Dendritic cell treated with granulocyte-macrophage colony-stimulating factor and Interleukin-4, amounts not matched to agents 40 ng/mL and 50 ng/mL, for 4 days (primary cell): Measurements from ENCODE around the gene SET.
A peak's percentile ranks its signal among the peaks of the same experiment; 100 is the strongest.
"Not testable (repeated sequence)": the region's sequence is repeated elsewhere in the genome, so short reads cannot be mapped to it uniquely, and the experiment has no call there.

Experiments used
- H3K27ac Mint-ChIP-seq: one replicate; pipeline ENCODE4 v1.8.0; 2022; ENCODE audit warnings: mild to moderate bottlenecking, mixed read lengths
- H3K27me3 Mint-ChIP-seq: one replicate; pipeline ENCODE4 v1.8.0; 2022; ENCODE audit warnings: mild to moderate bottlenecking, mixed read lengths
- H3K36me3 Mint-ChIP-seq: one replicate; pipeline ENCODE4 v1.8.0; 2022; ENCODE audit warnings: low read depth, mixed read lengths
- H3K4me1 Mint-ChIP-seq: one replicate; pipeline ENCODE4 v1.8.0; 2022; ENCODE audit warnings: low read depth, mixed read lengths
- H3K4me3 Mint-ChIP-seq: one replicate; pipeline ENCODE4 v1.8.0; 2022; ENCODE audit warnings: mild to moderate bottlenecking, moderate library complexity, mixed read lengths
- H3K9me3 Mint-ChIP-seq: one replicate; pipeline ENCODE4 v1.8.0; 2022; ENCODE audit warnings: mixed read lengths
- intact Hi-C: fragments of 100-400 bp; cut with micrococcal nuclease; formaldehyde crosslinking; loops from one replicate; pipeline ENCODE4 v1.15.0; 2022

Gene SET

DNA sequence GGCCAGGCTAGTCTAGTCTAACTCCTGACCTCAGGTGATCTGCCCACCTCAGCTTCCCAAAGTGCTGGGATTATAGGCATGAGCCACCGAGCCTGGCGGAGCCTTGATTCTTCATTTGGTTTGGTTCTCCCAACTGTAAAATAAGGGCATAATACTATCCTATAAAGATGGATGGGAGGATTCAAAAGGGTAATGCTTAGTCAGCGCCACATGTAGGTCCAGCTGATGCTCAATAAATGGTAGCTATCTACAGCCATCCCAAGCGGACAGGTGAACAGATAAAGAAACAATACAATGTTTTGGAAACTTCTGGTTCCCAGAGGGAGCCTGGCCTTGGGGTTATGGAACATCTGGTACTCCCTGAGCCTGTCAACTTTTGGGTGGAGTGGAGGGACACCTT lies 13.6 kb upstream of the SET start:
- intact Hi-C loops, result no loop called here
- Mint-ChIP-seq H3K27ac (no peak overlapping the region), H3K36me3 (peaks cover 48% of the 10 kb centered on the region), H3K4me3 (no peak overlapping the region), H3K9me3 (no peaks in the 10 kb centered on the region), H3K27me3 (no peaks in the 10 kb centered on the region), H3K4me1 (no peaks in the 10 kb centered on the region)

DNA sequence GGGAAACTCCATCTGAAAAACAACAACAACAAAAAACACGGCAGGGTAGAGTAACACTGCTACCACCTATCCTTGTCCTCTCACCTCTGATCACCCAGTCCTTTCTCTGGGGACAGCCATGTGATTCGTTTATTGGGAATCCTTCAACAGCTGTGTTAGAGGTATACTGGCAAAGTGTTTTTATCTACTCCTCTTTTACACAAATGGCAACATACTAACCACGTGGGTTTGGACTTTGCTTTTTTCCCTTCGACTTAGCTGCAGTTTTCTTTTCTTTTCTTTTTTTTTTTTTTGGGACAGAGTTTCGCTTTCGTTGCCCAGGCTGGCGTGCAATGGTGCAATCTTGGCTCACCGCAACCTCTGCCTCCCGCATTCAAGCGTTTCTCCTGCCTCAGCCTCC lies 11.2 kb upstream of the SET start:
- Mint-ChIP-seq H3K4me1 (peaks cover 5% of the 10 kb centered on the region), H3K9me3 (no peaks in the 10 kb centered on the region), H3K27ac (no peak overlapping the region), H3K27me3 (no peaks in the 10 kb centered on the region), H3K4me3 (no peak overlapping the region), H3K36me3 (peaks cover 40% of the 10 kb centered on the region)
- intact Hi-C loops, result loop anchor here (1.0 kb wide), 1 partner anchor 41 kb away; no protein-coding TSS in a partner anchor

DNA sequence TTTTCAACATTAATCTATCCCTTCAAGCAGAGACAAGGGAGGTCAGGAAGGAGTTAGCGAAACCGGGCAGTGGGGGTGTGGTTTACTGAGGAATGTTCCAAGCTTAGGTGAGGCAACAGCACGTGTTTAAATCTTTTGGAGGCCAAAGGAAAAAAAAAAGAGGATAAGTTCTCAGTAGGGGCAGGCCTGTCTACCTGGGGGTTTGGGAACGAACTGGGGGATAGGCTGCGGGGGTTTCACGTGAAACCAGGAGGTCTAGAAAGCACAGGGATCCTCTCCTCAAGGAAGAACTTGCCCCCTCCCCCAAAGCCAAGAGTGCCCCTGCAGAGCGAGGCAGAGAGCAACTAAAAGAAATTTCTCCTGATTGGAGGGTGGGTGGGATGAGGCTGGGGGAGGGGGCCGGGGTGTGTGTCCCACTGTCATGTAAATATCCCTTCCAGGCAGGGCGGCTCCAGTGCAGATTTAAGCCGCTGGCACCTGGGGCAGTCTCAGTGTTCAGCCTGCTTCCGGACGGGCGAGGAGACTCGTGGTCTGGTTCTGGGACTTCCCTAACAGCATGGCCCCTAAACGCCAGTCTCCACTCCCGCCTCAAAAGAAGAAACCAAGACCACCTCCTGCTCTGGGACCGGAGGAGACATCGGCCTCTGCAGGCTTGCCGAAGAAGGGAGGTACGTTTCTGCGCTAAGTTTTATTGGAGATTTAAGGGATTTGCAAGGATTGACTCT lies 5.5 kb upstream of the SET start:
- Mint-ChIP-seq H3K27me3 (no peaks in the 10 kb centered on the region), H3K9me3 (no peaks in the 10 kb centered on the region), H3K36me3 (peaks cover 36% of the 10 kb centered on the region), H3K4me1 (peaks cover 51% of the 10 kb centered on the region), H3K4me3 (peak overlapping the region; percentile 96), H3K27ac (peak overlapping the region; percentile 96)
- intact Hi-C loops, result no loop called here

DNA sequence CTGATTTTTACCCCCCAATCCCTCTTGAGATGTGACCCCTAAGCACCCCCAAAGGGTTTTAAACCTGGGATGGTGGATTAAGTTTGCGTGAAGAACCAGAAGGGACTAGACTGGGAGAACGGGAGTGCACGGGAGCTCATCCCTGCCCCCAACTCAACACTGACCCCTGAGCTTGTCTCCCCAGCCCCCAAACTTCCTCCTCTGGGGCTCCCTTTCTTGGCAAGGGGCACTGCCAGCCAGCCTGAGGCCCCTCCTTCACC lies 5.0 kb upstream of the SET start:
- intact Hi-C loops, result no loop called here
- peak overlapping the region; percentile 96 for H3K4me3 Mint-ChIP-seq
- H3K9me3 Mint-ChIP-seq, result no peaks in the 10 kb centered on the region
- peak overlapping the region; percentile 96 for H3K27ac Mint-ChIP-seq
- H3K27me3 Mint-ChIP-seq, result no peaks in the 10 kb centered on the region
- H3K36me3 Mint-ChIP-seq, result peaks cover 33% of the 10 kb centered on the region
- peaks cover 52% of the 10 kb centered on the region for H3K4me1 Mint-ChIP-seq

DNA sequence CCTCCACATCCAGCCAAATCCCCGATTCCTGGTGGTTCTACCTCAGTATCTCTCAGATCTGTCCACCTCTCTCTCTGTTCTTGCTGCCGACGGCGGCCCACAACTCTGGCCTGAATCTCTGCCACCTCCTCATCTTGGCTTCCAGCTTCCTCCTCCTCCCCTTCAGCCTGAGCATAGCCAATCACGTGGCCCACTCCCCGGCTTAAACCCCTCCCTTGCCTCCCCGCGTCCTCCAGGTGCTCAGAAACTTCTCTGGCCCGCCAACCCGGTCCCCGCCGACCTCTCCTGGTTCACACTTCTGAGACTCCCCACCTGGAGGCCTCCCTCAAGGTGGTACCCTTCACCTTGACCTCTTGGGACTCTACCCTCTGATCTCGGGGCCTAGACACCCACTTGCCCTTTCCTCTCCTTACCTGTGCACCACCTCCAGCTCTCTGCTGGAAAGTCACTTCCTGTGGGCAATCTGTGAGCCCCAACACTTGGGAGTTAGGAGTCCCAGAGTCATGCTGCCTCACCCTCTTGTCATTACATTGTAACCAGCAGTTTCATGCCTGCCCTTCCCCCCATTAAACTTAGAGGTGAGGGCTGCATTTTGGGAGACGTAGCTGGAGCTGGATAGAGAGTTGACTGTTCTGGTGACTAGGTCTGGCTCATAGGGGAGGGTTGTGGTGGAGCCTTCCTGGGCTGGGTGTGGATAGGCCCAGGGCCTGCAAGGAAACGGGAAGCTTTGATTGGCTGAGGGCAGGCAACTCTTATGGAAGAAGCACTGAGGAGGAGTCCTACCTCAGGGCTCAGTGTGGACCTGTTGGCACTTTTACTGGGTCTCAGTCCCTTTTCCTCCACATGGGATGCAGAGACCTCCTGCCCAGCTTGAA lies 4.5 kb upstream of the SET start:
- Mint-ChIP-seq H3K9me3 (no peaks in the 10 kb centered on the region), H3K4me3 (peak overlapping the region; percentile 96), H3K36me3 (peaks cover 33% of the 10 kb centered on the region), H3K27me3 (no peaks in the 10 kb centered on the region), H3K27ac (peak overlapping the region; percentile 96), H3K4me1 (peaks cover 52% of the 10 kb centered on the region)
- intact Hi-C loops, result no loop called here

DNA sequence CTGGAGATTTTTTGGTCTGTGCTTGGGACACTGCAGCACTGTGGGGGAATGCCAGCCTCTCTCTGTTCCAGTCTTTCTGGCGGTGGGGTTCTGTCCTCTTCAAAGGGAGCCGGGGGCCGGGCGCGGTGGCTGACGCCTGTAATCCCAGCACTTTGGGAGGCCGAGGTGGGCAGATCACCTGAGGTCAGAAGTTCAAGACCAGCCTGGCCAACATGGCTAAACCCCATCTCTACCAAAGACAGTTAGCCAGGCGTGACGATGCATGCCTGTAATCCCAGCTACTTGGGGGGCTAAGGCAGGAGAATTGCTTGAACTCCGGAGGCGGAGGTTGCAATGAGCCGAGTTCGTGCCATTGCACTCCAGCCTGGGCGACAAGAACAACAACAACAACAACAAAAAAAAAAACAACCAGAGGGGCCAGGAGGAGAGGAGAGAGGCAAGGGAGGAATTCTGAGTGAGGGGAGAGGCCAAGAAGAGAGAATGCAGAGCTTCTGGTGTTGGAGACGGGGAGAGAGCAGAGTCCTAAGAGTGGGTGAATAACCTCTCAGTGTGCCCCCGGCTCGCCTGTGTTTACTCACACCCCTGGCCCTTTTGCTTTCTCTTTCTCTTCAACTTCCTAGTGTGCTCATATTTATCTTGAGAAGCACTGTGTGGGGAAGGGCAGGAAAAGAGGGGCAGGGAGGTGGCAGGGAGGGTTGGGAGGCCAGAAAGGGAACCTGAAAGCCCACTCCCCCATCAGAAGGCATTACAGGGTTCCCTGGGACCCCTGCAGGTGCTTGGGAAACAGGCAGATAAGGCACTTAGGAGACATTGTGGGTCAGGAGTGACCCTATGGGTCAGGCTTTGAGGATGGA lies 3.2 kb upstream of the SET start:
- no peaks in the 10 kb centered on the region for H3K9me3 Mint-ChIP-seq
- intact Hi-C loops, result no loop called here
- H3K36me3 Mint-ChIP-seq, result peaks cover 40% of the 10 kb centered on the region
- H3K27ac Mint-ChIP-seq, result peak overlapping the region; percentile 96
- peak overlapping the region; percentile 96 for H3K4me3 Mint-ChIP-seq
- no peaks in the 10 kb centered on the region for H3K27me3 Mint-ChIP-seq
- peaks cover 58% of the 10 kb centered on the region for H3K4me1 Mint-ChIP-seq

DNA sequence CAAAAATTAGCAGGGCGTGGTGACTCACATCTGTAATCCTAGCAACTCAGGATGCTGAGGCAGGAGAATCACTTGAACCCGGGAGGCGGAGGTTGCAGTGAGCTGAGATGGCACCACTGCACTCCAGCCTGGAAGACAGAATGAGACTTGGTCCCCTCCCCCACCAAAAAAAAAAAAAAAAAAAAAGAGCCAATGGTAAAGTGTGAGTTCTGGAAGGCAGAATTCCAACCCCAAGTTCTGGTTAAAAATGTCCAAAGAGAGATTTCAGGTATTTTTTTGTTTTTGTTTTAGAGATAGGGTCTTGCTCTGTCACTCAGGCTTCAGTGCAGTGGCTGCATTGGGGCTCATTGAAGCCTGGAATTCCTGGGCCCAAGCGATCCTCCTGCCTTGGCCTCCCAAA lies 1.6 kb upstream of the SET start:
- Mint-ChIP-seq H3K36me3 (peaks cover 54% of the 10 kb centered on the region), H3K4me1 (peaks cover 61% of the 10 kb centered on the region), H3K27ac (peak overlapping the region; percentile 86), H3K4me3 (no peak overlapping the region), H3K27me3 (no peaks in the 10 kb centered on the region), H3K9me3 (no peaks in the 10 kb centered on the region)
- intact Hi-C loops, result no loop called here

DNA sequence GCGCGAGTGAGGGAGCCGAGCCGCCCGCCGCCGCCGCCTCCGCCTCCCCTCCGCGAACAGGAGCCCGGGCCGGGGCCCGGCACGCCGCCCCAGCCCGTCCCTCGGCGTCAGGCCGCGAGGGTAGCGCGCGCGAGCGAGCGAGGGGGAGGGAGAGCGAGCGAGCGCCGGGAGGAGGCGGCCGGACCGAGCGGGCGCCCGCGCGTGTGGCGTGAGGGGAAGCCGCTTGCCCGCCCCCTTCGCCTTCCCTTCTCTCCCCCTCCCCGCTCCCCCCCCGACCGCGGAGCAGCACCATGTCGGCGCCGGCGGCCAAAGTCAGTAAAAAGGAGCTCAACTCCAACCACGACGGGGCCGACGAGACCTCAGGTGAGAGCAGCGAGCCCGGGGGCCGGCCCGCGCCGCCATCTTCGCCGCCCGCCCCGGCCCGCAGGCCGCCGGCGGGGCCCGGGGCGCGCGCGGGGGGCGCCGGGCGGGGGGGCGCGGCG lies 312 bp downstream of the SET start:
- Mint-ChIP-seq H3K4me1 (peaks cover 53% of the 10 kb centered on the region), H3K4me3 (peak overlapping the region; percentile 67), H3K9me3 (no peaks in the 10 kb centered on the region), H3K27me3 (no peaks in the 10 kb centered on the region), H3K36me3 (peaks cover 58% of the 10 kb centered on the region), H3K27ac (peak overlapping the region; percentile 86)
- intact Hi-C loops, result loop anchor here (1.0 to 2.0 kb wide), 2 partner anchors 13 to 33 kb away; partner anchors contain the start of genes DYNC2I2 and PKN3

DNA sequence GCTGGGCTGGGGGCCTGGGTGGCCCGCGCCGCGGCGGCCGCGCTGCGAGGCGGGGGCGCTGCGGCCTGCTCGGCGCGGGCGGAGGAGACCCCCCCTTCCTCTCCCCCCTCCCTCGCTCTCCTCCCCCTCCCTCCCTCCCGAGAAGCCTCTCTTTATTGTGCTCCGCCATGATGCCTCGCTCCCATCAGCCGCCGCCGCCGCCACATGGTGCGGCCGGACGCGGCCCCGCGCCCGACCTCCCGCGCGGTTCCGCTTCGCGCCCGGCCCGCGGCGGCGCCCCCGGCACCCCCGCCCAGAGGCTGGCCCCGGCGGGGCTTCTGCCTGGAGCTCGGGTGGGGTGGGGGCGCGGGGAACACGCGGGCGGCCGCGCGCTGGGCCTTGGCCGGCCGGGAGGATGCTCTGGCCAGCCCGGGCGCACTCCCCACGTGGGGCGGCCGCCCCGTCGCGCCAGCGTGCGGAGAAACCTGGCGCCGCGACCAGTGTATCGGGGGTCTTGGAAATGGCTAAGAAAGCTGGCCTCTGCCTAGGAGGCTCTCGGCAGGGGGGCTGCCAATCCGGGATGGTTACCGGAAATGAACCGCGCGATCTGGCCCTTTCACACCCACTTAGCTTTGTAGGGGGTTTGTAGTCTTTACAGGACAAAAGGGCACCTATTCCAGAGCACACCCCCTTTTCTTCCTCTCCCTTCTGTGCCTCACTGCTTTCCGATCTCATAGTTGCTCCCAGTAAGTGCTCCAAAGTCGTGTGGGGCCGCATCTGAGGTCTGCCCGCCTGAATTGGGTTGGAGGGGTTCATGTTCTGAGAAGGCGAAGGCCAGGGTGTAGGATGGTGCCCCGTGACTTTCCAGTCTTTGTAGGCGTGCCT lies 1.0 kb downstream of the SET start:
- Mint-ChIP-seq H3K27me3 (no peaks in the 10 kb centered on the region), H3K4me3 (peak overlapping the region; percentile 90), H3K4me1 (peaks cover 46% of the 10 kb centered on the region), H3K36me3 (peaks cover 60% of the 10 kb centered on the region), H3K9me3 (no peaks in the 10 kb centered on the region), H3K27ac (peak overlapping the region; percentile 72)
- intact Hi-C loops, result loop anchor here (1.0 to 2.0 kb wide), 2 partner anchors 12 to 33 kb away; partner anchors contain the start of genes DYNC2I2 and PKN3

DNA sequence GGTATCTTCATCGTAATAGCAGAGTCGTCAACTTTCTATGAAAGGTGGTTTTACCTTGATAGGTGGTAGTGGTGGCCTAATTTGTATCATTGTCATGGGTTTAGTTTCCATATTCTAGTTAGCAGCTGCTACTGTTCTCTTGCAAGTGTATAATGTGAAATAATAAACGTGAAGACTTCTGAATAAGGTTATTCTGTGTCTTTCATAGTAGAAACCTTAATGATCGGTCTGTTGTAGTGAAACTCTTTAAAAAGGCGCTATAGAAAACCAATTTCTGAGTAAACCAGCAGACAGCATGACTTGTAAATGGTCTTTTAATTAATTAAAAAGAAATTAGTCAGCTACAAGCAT lies 1.6 kb downstream of the SET start:
- H3K9me3 Mint-ChIP-seq, result no peaks in the 10 kb centered on the region
- H3K4me1 Mint-ChIP-seq, result peaks cover 39% of the 10 kb centered on the region
- intact Hi-C loops, result no loop called here
- H3K4me3 Mint-ChIP-seq, result peak overlapping the region; percentile 90
- H3K27me3 Mint-ChIP-seq, result no peaks in the 10 kb centered on the region
- H3K36me3 Mint-ChIP-seq, result peaks cover 63% of the 10 kb centered on the region
- H3K27ac Mint-ChIP-seq, result peak overlapping the region; percentile 72

DNA sequence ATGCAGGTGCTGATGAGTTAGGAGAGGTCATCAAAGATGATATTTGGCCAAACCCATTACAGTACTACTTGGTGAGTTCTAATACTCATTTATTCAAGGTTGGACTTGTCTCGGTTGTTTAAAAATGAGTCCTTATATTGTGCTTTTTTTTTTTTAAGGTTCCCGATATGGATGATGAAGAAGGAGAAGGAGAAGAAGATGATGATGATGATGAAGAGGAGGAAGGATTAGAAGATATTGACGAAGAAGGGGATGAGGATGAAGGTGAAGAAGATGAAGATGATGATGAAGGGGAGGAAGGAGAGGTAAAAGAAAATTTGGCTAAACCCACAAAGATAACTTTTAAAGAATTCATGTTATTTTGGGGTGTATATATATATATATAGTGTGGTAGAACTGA lies 4.7 kb downstream of the SET start:
- H3K27ac Mint-ChIP-seq, H3K4me3 Mint-ChIP-seq, H3K27me3 Mint-ChIP-seq, H3K9me3 Mint-ChIP-seq, intact Hi-C loops: not testable (repeated sequence)
- Mint-ChIP-seq H3K36me3 (peaks cover 66% of the 10 kb centered on the region), H3K4me1 (peaks cover 14% of the 10 kb centered on the region)

DNA sequence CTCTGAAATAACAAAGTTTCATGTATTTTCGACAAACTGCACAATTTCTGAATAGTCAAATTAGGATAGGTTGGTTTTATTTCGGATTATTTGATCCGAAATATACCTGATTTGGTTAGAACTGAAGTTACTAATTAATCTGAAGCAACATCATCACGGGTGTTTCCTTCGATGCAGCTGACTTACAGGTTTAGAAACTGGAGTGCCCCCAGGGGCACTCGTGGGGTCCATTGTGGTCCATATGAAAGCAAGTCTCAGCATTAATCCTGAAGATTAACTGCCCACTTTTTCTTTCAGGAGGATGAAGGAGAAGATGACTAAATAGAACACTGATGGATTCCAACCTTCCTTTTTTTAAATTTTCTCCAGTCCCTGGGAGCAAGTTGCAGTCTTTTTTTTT lies 5.3 kb downstream of the SET start:
- Mint-ChIP-seq H3K4me3 (no peak overlapping the region), H3K27ac (no peak overlapping the region), H3K9me3 (no peaks in the 10 kb centered on the region), H3K27me3 (no peaks in the 10 kb centered on the region), H3K36me3 (peaks cover 66% of the 10 kb centered on the region), H3K4me1 (peaks cover 14% of the 10 kb centered on the region)
- intact Hi-C loops, result no loop called here
